GM19397 (cell line): ENCODE measurements around the gene INTS11.

Experiments used
- ATAC-seq: cut with Tn5 transposase; IDR thresholded peaks from one replicate; pipeline ENCODE4 v1.9.1; 2021; ENCODE audit warnings: mild to moderate bottlenecking, moderate library complexity; ENCODE audit not compliant: unreplicated experiment

Gene INTS11

GRCh38 chr1:1303736-1304135 lies 20.7 kb downstream of the INTS11 start:
- no peak for ATAC-seq

- ATAC-seq: no peak
These were observed 21.4 kb downstream of the INTS11 start for GRCh38 chr1:1302951-1303509.

- no peak for ATAC-seq
These were observed 22.4 kb downstream of the INTS11 start for GRCh38 chr1:1302006-1302430.

GRCh38 chr1:1300352-1300739 lies 24.1 kb downstream of the INTS11 start:
- no peak for ATAC-seq

- ATAC-seq: no peak
These were observed 24.6 kb downstream of the INTS11 start for GRCh38 chr1:1299686-1300351.

- no peak for ATAC-seq
These were observed 25.4 kb downstream of the INTS11 start for GRCh38 chr1:1298861-1299685.

GRCh38 chr1:1297802-1298424 lies 26.5 kb downstream of the INTS11 start:
- ATAC-seq: no peak

GRCh38 chr1:1296070-1297061 lies 28.1 kb downstream of the INTS11 start:
- ATAC-seq: no peak

- no peak for ATAC-seq
These were observed 29.1 kb downstream of the INTS11 start for GRCh38 chr1:1295154-1295923.

GRCh38 chr1:1294250-1294890 lies 30.1 kb downstream of the INTS11 start:
- ATAC-seq: no peak

GRCh38 chr1:1293263-1294249 lies 30.9 kb downstream of the INTS11 start:
- no peak for ATAC-seq

GRCh38 chr1:1292851-1293250 lies 31.6 kb downstream of the INTS11 start:
- ATAC-seq: no peak

GRCh38 chr1:1292442-1292779 lies 32.0 kb downstream of the INTS11 start:
- no peak for ATAC-seq

- no peak for ATAC-seq
These were observed 32.7 kb downstream of the INTS11 start for GRCh38 chr1:1291548-1292441.

- ATAC-seq: no peak
These were observed 33.4 kb downstream of the INTS11 start for GRCh38 chr1:1291023-1291528.

- ATAC-seq: no peak
These were observed 34.2 kb downstream of the INTS11 start for GRCh38 chr1:1290238-1290731.
